K562 (cell line): ENCODE data around the gene HSD11B2. TPM values are rescaled to one million over a fixed set of nuclear protein-coding genes. Genes with fewer than 3 reads are reported as not detected.

Source experiments
- ATAC-seq: fragments of 200-7000 bp; cut with Tn5 transposase; 3 replicates; pipeline ENCODE4 v1.9.1; 2020; ENCODE audit warnings: moderate library complexity
- BruUV-seq: library from RNA; stranded (reverse); fragments of 400-500 nt; replicated peaks from 2 replicates; lab custom pipeline; 2021; lab: Mats Ljungman, UMichigan
- CTCF ChIA-PET: fragments of 300-600 bp; formaldehyde crosslinking; extraction: SDS; loops from one replicate; lab custom pipeline; 2021; ENCODE audit warnings: low intra/inter-chr PET ratio; lab: Yijun Ruan, JAX
- POLR2A ChIA-PET: fragments of 300-600, 350-650 bp; sonication (Branson Sonifier 250); formaldehyde crosslinking; extraction: SDS; loops from one replicate; lab custom pipeline; 2021; ENCODE audit warnings: antibody characterized with exemption, inconsistent platforms; lab: Yijun Ruan, JAX
- DNase-seq, 4 experiments: peaks; one replicate each; pipeline versions ENCODE4 v3.0.0 to v3.0.0-alpha.2; 2011 to 2018; ENCODE audit warnings: low spot score in 3 of 4, mixed read lengths in 3 of 4; ENCODE audit errors: extremely low read depth in 1 of 4
- FAIRE-seq: peaks from 2 replicates; lab custom pipeline; 2011; peaks lifted over from hg19 to GRCh38; lab: Jason Lieb, UNC
- H2AFZ ChIP-seq: 2 replicates; pipeline ENCODE4 v1.6.0; 2011; ENCODE audit warnings: low read depth, low read length, control low read depth, inconsistent platforms
- H3K27ac ChIP-seq: fragments of 200-600 bp; 3 replicates; pipeline ENCODE4 v1.8.0; 2011; ENCODE audit warnings: low read depth, mild to moderate bottlenecking, control low read depth, inconsistent platforms, low read length, moderate library complexity, mixed read lengths; ENCODE audit errors: extremely low read depth
- H3K27me3 ChIP-seq, 2 experiments: fragments of 300-600 bp in 1 of 2; 2 replicates in 1 of 2; 3 replicates in 1 of 2; pipeline versions ENCODE4 v1.6.0 to v1.8.0; 2011; ENCODE audit warnings: inconsistent platforms in 2 of 2, low read length in 2 of 2, mild to moderate bottlenecking in 1 of 2, mixed read lengths in 1 of 2, moderate library complexity in 1 of 2; ENCODE audit not compliant: control insufficient read depth in 2 of 2, insufficient read depth in 2 of 2
- H3K36me3 ChIP-seq: fragments of 300-600 bp; 3 replicates; pipeline ENCODE4 v1.8.0; 2011; ENCODE audit warnings: mild to moderate bottlenecking, low read length, inconsistent platforms; ENCODE audit not compliant: control insufficient read depth, insufficient read depth
- H3K4me1 ChIP-seq, 2 experiments: fragments of 200-600 bp in 1 of 2; replicated peaks in 1 of 2; 2 replicates in 1 of 2; 3 replicates in 1 of 2; pipeline versions ENCODE4 v1.5.1 to v1.8.0; 2011; ENCODE audit warnings: inconsistent platforms in 2 of 2, low read length in 2 of 2, mild to moderate bottlenecking in 1 of 2, mixed read lengths in 1 of 2, moderate library complexity in 1 of 2; ENCODE audit not compliant: control insufficient read depth in 2 of 2, insufficient read depth in 2 of 2
- H3K4me2 ChIP-seq: 2 replicates; pipeline ENCODE4 v1.6.1; 2011; ENCODE audit warnings: low read length, control low read depth, inconsistent platforms, mixed read lengths; ENCODE audit not compliant: insufficient read depth
- H3K4me3 ChIP-seq: fragments of 200-600 bp; sonication (generic), shearing (Covaris generic); 2 replicates; pipeline ENCODE4 v1.5.1; 2016; ENCODE audit warnings: control low read depth, inconsistent platforms
- H3K79me2 ChIP-seq: fragments of 200-600 bp; 3 replicates; pipeline ENCODE4 v1.8.0; 2011; ENCODE audit warnings: low read length, inconsistent platforms; ENCODE audit not compliant: control insufficient read depth, insufficient read depth
- H3K9ac ChIP-seq, 2 experiments: 2 replicates each; pipeline versions ENCODE4 v1.6.0 to v1.6.1; 2011; ENCODE audit warnings: low read depth in 2 of 2, low read length in 2 of 2, control low read depth in 1 of 2, inconsistent platforms in 1 of 2, mild to moderate bottlenecking in 1 of 2, mixed read lengths in 1 of 2; ENCODE audit not compliant: insufficient read depth in 1 of 2
- H3K9me1 ChIP-seq: one replicate; pipeline ENCODE4 v1.6.0; 2011; ENCODE audit warnings: inconsistent platforms, mild to moderate bottlenecking, low read length, moderate library complexity; ENCODE audit not compliant: control insufficient read depth, insufficient read depth
- H3K9me3 ChIP-seq: replicated peaks from 2 replicates; pipeline ENCODE4 v1.5.1; 2011; ENCODE audit warnings: low read depth, low read length, inconsistent platforms; ENCODE audit not compliant: control insufficient read depth, insufficient read depth
- H4K20me1 ChIP-seq: replicated peaks from 2 replicates; pipeline ENCODE4 v1.6.1; 2011; ENCODE audit warnings: low read length, inconsistent platforms, mixed read lengths; ENCODE audit not compliant: control insufficient read depth, insufficient read depth
- HBP1 ChIP-seq: fragments of 450-650 bp; formaldehyde crosslinking; IDR thresholded peaks from 2 replicates; pipeline ENCODE4 v1.4.0; 2022; ENCODE audit warnings: missing genetic modification characterization
- MTA1 ChIP-seq: fragments of 450-650 bp; IDR thresholded peaks from 2 replicates; pipeline ENCODE4 v1.6.1; 2017; ENCODE audit warnings: borderline replicate concordance
- NUFIP1 ChIP-seq: fragments of 450-650 bp; IDR thresholded peaks from 2 replicates; pipeline ENCODE4 v1.6.1; 2018; ENCODE audit not compliant: partially characterized antibody
- STAG1 ChIP-seq: sonication (generic); formaldehyde crosslinking; IDR thresholded peaks from 2 replicates; pipeline ENCODE4 v1.5.0; 2020; ENCODE audit warnings: missing genetic modification reagents, borderline replicate concordance
- ZBTB26 ChIP-seq: fragments of 450-650 bp; formaldehyde crosslinking; IDR thresholded peaks from 2 replicates; pipeline ENCODE4 v1.4.0; 2022; ENCODE audit warnings: missing genetic modification characterization
- ZBTB40 ChIP-seq, 2 experiments: fragments of 450-650 bp in 1 of 2; sonication (generic) in 1 of 2; formaldehyde crosslinking in 1 of 2; IDR thresholded peaks; 2 replicates each; pipeline versions ENCODE4 v1.7.1 to v1.9.0; 2016 to 2022; ENCODE audit warnings: inconsistent platforms in 1 of 2, mild to moderate bottlenecking in 1 of 2, missing genetic modification reagents in 1 of 2
- ZNF140 ChIP-seq: fragments of 250-450 bp; sonication (Bioruptor Pico); IDR thresholded peaks from 2 replicates; pipeline ENCODE4 v1.8.0; 2021; ENCODE audit warnings: moderate library complexity, mild to moderate bottlenecking, inconsistent platforms
- ZNF24 ChIP-seq: fragments of 450-650 bp; IDR thresholded peaks from 2 replicates; pipeline ENCODE4 v1.6.1; 2016
- ZNF384 ChIP-seq: IDR thresholded peaks from 2 replicates; pipeline ENCODE4 v1.6.1; 2012; ENCODE audit warnings: low read depth, low read length, improper control_type of control experiment
- ZSCAN29 ChIP-seq: fragments of 450-650 bp; IDR thresholded peaks from 2 replicates; pipeline ENCODE4 v1.6.1; 2017
- WGBS: fragments of 100-300 bp; shearing (Covaris generic); methylation state at CpG from one replicate; pipeline ENCODE4 v1.1.6; 2016; ENCODE audit warnings: low coverage, mixed read lengths; ENCODE audit not compliant: insufficient coverage; ENCODE audit errors: missing lambda C conversion rate; 5-methylcytosine and 5-hydroxymethylcytosine counted together
- in situ Hi-C: fragments of 300-500 bp; cut with MboI; formaldehyde crosslinking; loops from 4 replicates; pipeline ENCODE4 v1.15.0; 2018; ENCODE audit warnings: inconsistent platforms, mixed read lengths
- intact Hi-C: fragments of 100-400 bp; cut with micrococcal nuclease; formaldehyde crosslinking; loops from 2 replicates; pipeline ENCODE4 v1.14.2; 2022
- polyA plus RNA-seq, 8 experiments: library from polyadenylated mRNA; depleted of rRNA in 4 of 8; stranded (reverse) in 5 of 8; unstranded in 3 of 8; fragments of >200 nt; fragmentation: Nextera tagmentation in 2 of 8; fragmentation: Illumina TruSeq in 1 of 8; extraction: Ambion mirVana in 2 of 8; extraction: Trizol in 1 of 8; gene quantifications; 2 replicates each; pipeline versions ENCODE4 v1.2.1 to v1.2.3, GENCODE V29; 2011 to 2014; ENCODE audit warnings: inconsistent platforms in 1 of 8, missing spikeins in 1 of 8
- total RNA-seq, 7 experiments: library from RNA; depleted of rRNA in 6 of 7; stranded (reverse); fragments of >200 nt in 6 of 7; fragmentation: Illumina TruSeq in 2 of 7; extraction: Trizol in 2 of 7; gene quantifications; 2 replicates each; pipeline versions ENCODE4 v1.2.1 to v1.2.3, GENCODE V29; 2011 to 2021; ENCODE audit warnings: low replicate concordance in 1 of 7

The HSD11B2 gene
- total and polyA plus RNA-seq, 9 of the 15 experiments (the other 6 are each of a cell fraction or from before 2014, with no cell fraction given), result 0.08 to 2.0 (median 0.79) TPM

- Histone ChIP-seq H3K4me1 (peaks cover 0 to 2% of the 10 kb centered on the region in 2 experiments; a peak in 2 of 5 replicates), H3K4me2 (no peak overlapping the region), H3K4me3 (no peak overlapping the region), H3K9ac (no peak overlapping the region), H3K27ac (no peak overlapping the region), H3K27me3 (peaks cover 4 to 14% of the 10 kb centered on the region in 2 experiments; a peak in 3 of 5 replicates), H2AFZ (peak overlapping the region; percentile 36; the same call in 1 of the 2 replicates), H3K9me1 (no peaks in the 10 kb centered on the region), H4K20me1 (peaks cover 10% of the 10 kb centered on the region), H3K9me3 (no peaks in the 10 kb centered on the region), H3K36me3 (no peaks in the 10 kb centered on the region), H3K79me2 (no peaks in the 10 kb centered on the region)
- CTCF ChIA-PET, result no interaction called here
- WGBS, result 30% methylated on average over 5 of the region's 5 CpGs
- no TSS peak for BruUV-seq
- intact Hi-C loops (loop anchor here (10.0 kb wide), 1 partner anchor 91 kb away; no protein-coding TSS in a partner anchor), in situ Hi-C loops (loop anchor here (25.0 kb wide), 1 partner anchor 462 kb away; the partner anchor contains the start of gene CES3)
- DNase-seq, result no peak
- FAIRE-seq, result no peak
- TF ChIP-seq ZBTB26 (CRISPR knock-in tag), result no peak
- no peak for TF ChIP-seq ZNF24
- no peak for TF ChIP-seq NUFIP1
- no peak for TF ChIP-seq HBP1 (CRISPR knock-in tag)
- no peak for TF ChIP-seq ZBTB40 (IDR thresholded peaks at IDR 0.05)
- no peak for TF ChIP-seq ZBTB40 (CRISPR knock-in tag; IDR thresholded peaks at IDR 0.05)
- TF ChIP-seq MTA1, result no peak
- no peak for TF ChIP-seq ZSCAN29
- no peak for TF ChIP-seq ZNF384
- no peak for TF ChIP-seq ZNF140 (CRISPR knock-in tag)
- TF ChIP-seq STAG1 (CRISPR knock-in tag), result no peak
- no peak for ATAC-seq
- POLR2A ChIA-PET, result interaction anchor here (0.5 to 0.8 kb wide), 2 partner anchors 62 to 72 kb away, joined by 3 to 4 read pairs; no protein-coding TSS in a partner anchor
Observed at GRCh38 chr16:67424261-67424615, 6.7 kb upstream of the HSD11B2 start.
